Mammary microvascular endothelial cell (primary cell): ENCODE results near the gene ZNF407. TPM values are rescaled to one million over a fixed set of nuclear protein-coding genes. Genes with fewer than 3 reads are reported as not detected.

Experiments used
- total RNA-seq: library from RNA; depleted of rRNA; stranded (reverse); fragments of >200 nt; gene quantifications from 2 replicates; pipeline ENCODE4 v1.2.3, GENCODE V29; 2015

ZNF407 gene
- total RNA-seq: 7.1 and 7.5 TPM in 2 replicates

GRCh38 chr18:74597662-74598349 lies at the start of gene ZNF407:
TSS of gene ZNF407 (plus strand) at chr18:74597870. CDS start at chr18:74631020, 33,150 bp downstream.

Other genes with a start within 250 kb of the ZNF407 start
- not detected in 2 replicates for gene DIPK1C, start 140.6 kb upstream of the ZNF407 start, total RNA-seq
- gene CNDP2, start 101.5 kb upstream of the ZNF407 start, total RNA-seq: 149 and 159 TPM in 2 replicates
- not detected in 2 replicates for gene CNDP1, start 63.4 kb upstream of the ZNF407 start, total RNA-seq